K562 treated with DMSO at 1 percent for 12 hours (cell line): Measurements from ENCODE around the gene TERB1. TPM values are rescaled to one million over a fixed set of nuclear protein-coding genes. Genes with fewer than 3 reads are reported as not detected.

Experiments
- total RNA-seq: library from RNA; unstranded; fragments of 300-600 nt; gene quantifications from 2 replicates; pipeline ENCODE4 v1.2.3, GENCODE V29; 2022; ENCODE audit not compliant: insufficient read depth

Gene TERB1
- not detected in 2 replicates for total RNA-seq

GRCh38 chr16:66801320-66802105 is at the start of gene TERB1:
Gene TERB1, minus strand, starts transcription at chr16:66801584. Its CDS starts 4,786 bp downstream, at chr16:66796798.

GRCh38 chr16:66844342-66845079 is 43.1 kb upstream of the TERB1 start, which contains the start of gene CA7:
Gene CA7, plus strand, starts transcription at chr16:66844414. Its CDS starts 74 bp downstream, at chr16:66844488.

GRCh38 chr16:66830422-66831404 is 29.3 kb upstream of the TERB1 start, which contains the start of gene NAE1:
Gene NAE1, minus strand, starts transcription at chr16:66830976. Its CDS starts 77 bp downstream, at chr16:66830899.

GRCh38 chr16:66751303-66751991 is 49.9 kb downstream of the TERB1 start, which contains the start of gene DYNC1LI2:
Gene DYNC1LI2, minus strand, starts transcription at chr16:66751609. Its CDS starts 18 bp downstream, at chr16:66751591.

Other genes with a start within 250 kb of the TERB1 start
- gene CKLF, start 249.0 kb downstream of the TERB1 start, total RNA-seq = 162 and 214 TPM in 2 replicates
- gene CMTM1, start 235.1 kb downstream of the TERB1 start, total RNA-seq = 1.9 and 2.2 TPM in 2 replicates
- gene CMTM2, start 222.1 kb downstream of the TERB1 start, total RNA-seq = not detected in 2 replicates
- gene CMTM3, start 196.9 kb downstream of the TERB1 start, total RNA-seq = 42.3 and 71.0 TPM in 2 replicates
- gene CMTM4, start 104.8 kb downstream of the TERB1 start, total RNA-seq = 4.9 and 22.6 TPM in 2 replicates
- gene DYNC1LI2, start 50.0 kb downstream of the TERB1 start, total RNA-seq = 6.3 and 41.7 TPM in 2 replicates
- gene NAE1, start 29.4 kb upstream of the TERB1 start, total RNA-seq = 42.5 and 85.3 TPM in 2 replicates
- gene CA7, start 42.8 kb upstream of the TERB1 start, total RNA-seq = not detected in 2 replicates
- gene PDP2, start 78.9 kb upstream of the TERB1 start, total RNA-seq = 2.0 and 9.1 TPM in 2 replicates
- gene CDH16, start 117.3 kb upstream of the TERB1 start, total RNA-seq = not detected in 2 replicates
- gene RRAD, start 124.0 kb upstream of the TERB1 start, total RNA-seq = 3.0 and 4.2 TPM in 2 replicates
- gene CIAO2B, start 132.8 kb upstream of the TERB1 start, total RNA-seq = 232 and 283 TPM in 2 replicates
- 15.4 and 22.8 TPM in 2 replicates for gene CES2, start 133.9 kb upstream of the TERB1 start, total RNA-seq
- gene CES3, start 159.7 kb upstream of the TERB1 start, total RNA-seq = 1.3 and 1.5 TPM in 2 replicates
- not detected in 2 replicates for gene CES4A, start 187.0 kb upstream of the TERB1 start, total RNA-seq
- 25.6 and 43.6 TPM in 2 replicates for gene CBFB, start 227.6 kb upstream of the TERB1 start, total RNA-seq